A549 (cell line): ENCODE measurements around the gene PRSS23. TPM values are rescaled to one million over a fixed set of nuclear protein-coding genes. Genes with fewer than 3 reads are reported as not detected.

Experiments used
- ATAC-seq, 2 experiments: fragments of 200-7000 bp in 1 of 2; fragments of >200 bp in 1 of 2; cut with Nextera tagmentation in 1 of 2; cut with Tn5 transposase in 1 of 2; 3 replicates each; pipeline versions ENCODE4 v1.8.0 to v1.9.1; 2018 to 2020; ENCODE audit warnings: mild to moderate bottlenecking in 1 of 2, moderate library complexity in 1 of 2
- CTCF ChIA-PET: fragments of 300-600 bp; sonication (Branson Sonifier 250); formaldehyde crosslinking; extraction: SDS; loops from one replicate; lab custom pipeline; 2021; ENCODE audit warnings: antibody characterized with exemption, inconsistent platforms; lab: Yijun Ruan, JAX
- POLR2A ChIA-PET: fragments of 350-600 bp; formaldehyde crosslinking; extraction: SDS; loops from one replicate; lab custom pipeline; 2021; ENCODE audit warnings: antibody characterized with exemption, inconsistent platforms; lab: Yijun Ruan, JAX
- DNase-seq, 2 experiments: peaks; one replicate each; pipeline versions ENCODE4 v3.0.0 to v3.0.0-alpha.2; 2011 to 2016; ENCODE audit warnings: low read depth in 1 of 2, low spot score in 1 of 2
- FAIRE-seq: peaks from 2 replicates; lab custom pipeline; 2011; peaks lifted over from hg19 to GRCh38; lab: Jason Lieb, UNC
- H3K27ac ChIP-seq, 2 experiments: fragments of >200 bp; sonication (Bioruptor Twin); formaldehyde crosslinking; 3 replicates each; pipeline ENCODE4 v1.5.1; 2016 to 2017
- H3K4me1 ChIP-seq: fragments of >200 bp; sonication (Bioruptor Twin); formaldehyde crosslinking; 3 replicates; pipeline ENCODE4 v1.6.1; 2016
- H3K4me2 ChIP-seq: fragments of >200 bp; sonication (Bioruptor Twin); formaldehyde crosslinking; 3 replicates; pipeline ENCODE4 v1.6.1; 2016
- H3K4me3 ChIP-seq: fragments of >200 bp; sonication (Bioruptor Twin); formaldehyde crosslinking; 3 replicates; pipeline ENCODE4 v1.5.1; 2016
- H3K9me3 ChIP-seq: fragments of >200 bp; sonication (Bioruptor Twin); formaldehyde crosslinking; 3 replicates; pipeline ENCODE4 v1.6.1; 2016
- EP300 ChIP-seq, 2 experiments: fragments of >200 bp; sonication (Bioruptor Twin); formaldehyde crosslinking; IDR thresholded peaks; 2 replicates in 1 of 2; 3 replicates in 1 of 2; pipeline ENCODE4 v1.6.1; 2016 to 2017
- ESRRA ChIP-seq: fragments of 150-350 bp; IDR thresholded peaks from 2 replicates; pipeline ENCODE4 v1.6.1; 2014; ENCODE audit warnings: mild to moderate bottlenecking, low read length, borderline replicate concordance
- FOXS1 ChIP-seq: fragments of 250-450 bp; sonication (Bioruptor Pico); IDR thresholded peaks from 2 replicates; pipeline ENCODE4 v1.5.0; 2020; ENCODE audit warnings: mild to moderate bottlenecking, moderate library complexity
- HOXB13 ChIP-seq: fragments of 250-450 bp; sonication (Bioruptor Pico); IDR thresholded peaks from 2 replicates; pipeline ENCODE4 v1.5.0; 2020; ENCODE audit warnings: low read depth, mild to moderate bottlenecking, moderate library complexity
- KDM1A ChIP-seq: fragments of 200-600 bp; sonication (generic); IDR thresholded peaks from 2 replicates; pipeline ENCODE4 v1.6.1; 2016; ENCODE audit warnings: low read depth, mild to moderate bottlenecking
- KDM5A ChIP-seq: fragments of 200-600 bp; sonication (generic); IDR thresholded peaks from 2 replicates; pipeline ENCODE4 v1.6.1; 2016; ENCODE audit warnings: antibody characterized with exemption, mild to moderate bottlenecking
- MAFK ChIP-seq: fragments of 450-650 bp; IDR thresholded peaks from 2 replicates; pipeline ENCODE4 v1.6.1; 2014; ENCODE audit not compliant: partially characterized antibody
- MAZ ChIP-seq: fragments of 150-350 bp; IDR thresholded peaks from 2 replicates; pipeline ENCODE4 v1.6.1; 2014; ENCODE audit warnings: antibody characterized with exemption, low read depth, low read length, borderline replicate concordance
- NFE2L2 ChIP-seq: fragments of 150-350 bp; conservative IDR thresholded peaks from 2 replicates; pipeline ENCODE4 v1.6.1; 2014; ENCODE audit warnings: low read length
- NR3C1 ChIP-seq: fragments of >200 bp; sonication (Bioruptor Twin); formaldehyde crosslinking; IDR thresholded peaks from 3 replicates; pipeline ENCODE4 v1.6.1; 2017
- PBX3 ChIP-seq: IDR thresholded peaks from 2 replicates; pipeline ENCODE4 v1.6.1; 2012
- RAD21 ChIP-seq, 2 experiments: fragments of >200 bp in 1 of 2; sonication (Bioruptor Twin) in 1 of 2; formaldehyde crosslinking in 1 of 2; IDR thresholded peaks in 1 of 2; conservative IDR thresholded peaks in 1 of 2; 2 replicates in 1 of 2; 3 replicates in 1 of 2; pipeline ENCODE4 v1.6.1; 2012 to 2018; ENCODE audit warnings: inconsistent platforms in 1 of 2
- SREBF2 ChIP-seq: fragments of 450-650 bp; IDR thresholded peaks from 2 replicates; pipeline ENCODE4 v1.6.1; 2014; ENCODE audit warnings: mild to moderate bottlenecking, moderate library complexity
- TFCP2L1 ChIP-seq: fragments of 250-450 bp; sonication (Bioruptor Pico); IDR thresholded peaks from 2 replicates; pipeline ENCODE4 v1.5.0; 2021; ENCODE audit warnings: mild to moderate bottlenecking
- ZFP36 ChIP-seq: fragments of 450-650 bp; IDR thresholded peaks from 2 replicates; pipeline ENCODE4 v1.6.1; 2014; ENCODE audit warnings: borderline replicate concordance; ENCODE audit not compliant: partially characterized antibody
- WGBS: methylation state at CpG from one replicate; pipeline ENCODE4 v1.1.6; 2017; ENCODE audit errors: missing lambda C conversion rate; 5-methylcytosine and 5-hydroxymethylcytosine counted together
- polyA plus RNA-seq, 4 experiments: library from polyadenylated mRNA; depleted of rRNA in 3 of 4; stranded (reverse); fragments of >200 nt; fragmentation: RNase III in 1 of 4; extraction: RNeasy Plus Mini Kit Qiagen cat#74134 plus additional on column Dnase treatment in 1 of 4; gene quantifications; 2 replicates in 3 of 4; 3 replicates in 1 of 4; pipeline ENCODE4 v1.2.3, GENCODE V29; 2011 to 2017
- TF ChIP-seq, protein P1 (sequence below): fragments of >200 bp; sonication (Bioruptor Twin); formaldehyde crosslinking; IDR thresholded peaks from 2 replicates; pipeline ENCODE4 v1.6.1; 2016
- TF ChIP-seq, protein P2 (sequence below): IDR thresholded peaks from 2 replicates; pipeline ENCODE4 v1.6.1; 2012
- TF ChIP-seq, protein P3 (sequence below): fragments of 200-600 bp; sonication (generic); IDR thresholded peaks from 2 replicates; pipeline ENCODE4 v1.6.1; 2016; ENCODE audit warnings: antibody characterized with exemption, mild to moderate bottlenecking, moderate library complexity

Gene PRSS23
- polyA plus RNA-seq, 2 of the 4 experiments (the other 2 are of a cell fraction) = 217 to 240 TPM

DNA sequence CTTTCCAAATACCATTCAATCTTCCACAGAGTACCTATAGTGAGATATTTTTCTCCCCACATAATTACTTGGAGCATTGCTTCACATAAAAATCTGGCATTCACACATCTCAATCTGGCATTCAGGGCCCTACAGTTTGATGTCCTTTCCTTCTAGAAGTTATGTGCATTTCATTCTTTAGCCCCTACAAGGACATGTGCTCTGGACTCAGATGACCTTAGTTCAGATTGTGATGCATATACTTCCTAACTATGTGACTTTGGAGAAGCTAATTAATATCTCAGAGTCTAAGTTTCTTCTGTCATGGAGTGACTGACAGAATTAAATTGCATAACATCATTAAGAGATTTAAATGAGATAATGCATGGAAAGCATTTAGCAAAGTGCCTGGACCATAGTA, 25.9 kb upstream of the PRSS23 start:
- no peaks in the 10 kb centered on the region for H3K9me3 ChIP-seq
- no peak for FAIRE-seq
- CTCF ChIA-PET = interaction anchor here (1.2 to 1.5 kb wide), 2 partner anchors 13 to 25 kb away, joined by 3 to 5 read pairs; no protein-coding TSS in a partner anchor
- no peak overlapping the region for H3K4me3 ChIP-seq
- POLR2A ChIA-PET = no interaction called here
- H3K4me2 ChIP-seq = no peak overlapping the region
- no peak for ATAC-seq
- DNase-seq = no peak
- no peak overlapping the region for H3K27ac ChIP-seq
- TF ChIP-seq SREBF2 (no peak), KDM1A (no peak), ESRRA (no peak)
- TF ChIP-seq, all 56 proteins: peak for 0
- H3K4me1 ChIP-seq = no peaks in the 10 kb centered on the region

DNA sequence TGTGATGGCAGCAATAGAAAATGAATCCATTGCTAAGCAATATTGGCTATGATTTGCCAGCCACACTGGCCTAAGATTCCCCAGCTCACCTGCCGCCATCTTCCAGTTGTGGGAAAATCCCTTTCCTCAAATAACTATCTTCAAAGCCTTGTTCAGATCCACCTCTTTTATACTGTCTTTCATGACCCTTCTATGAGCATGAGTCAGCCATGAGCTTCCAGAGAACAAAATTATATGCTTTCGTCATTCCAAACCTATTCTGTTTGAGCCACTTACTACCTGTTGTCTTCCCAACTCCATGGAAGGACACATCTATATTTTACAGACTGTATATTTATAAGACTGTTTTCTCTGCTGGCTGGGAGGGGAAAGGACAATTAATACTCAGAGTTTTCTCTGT, 25.0 kb upstream of the PRSS23 start:
- H3K4me3 ChIP-seq = no peak overlapping the region
- WGBS = 91% methylated on average over 2 of the region's 2 CpGs
- no peaks in the 10 kb centered on the region for H3K4me1 ChIP-seq
- no peak overlapping the region for H3K4me2 ChIP-seq
- ChIA-PET CTCF (interaction anchor here (0.9 to 1.5 kb wide), 5 partner anchors 9 to 321 kb away, joined by 3 to 5 read pairs (median 4); no protein-coding TSS in a partner anchor), POLR2A (no interaction called here)
- FAIRE-seq (no peak), DNase-seq (no peak), ATAC-seq (no peak)
- H3K27ac ChIP-seq = peak overlapping the region in 1 of 2 experiments; percentile 8; a peak in 1 of 6 replicates
- H3K9me3 ChIP-seq = no peaks in the 10 kb centered on the region
- TF ChIP-seq ESRRA (no peak), MAZ (no peak), EP300 (IDR thresholded peaks at IDR 0.05) (no peak), SREBF2 (no peak), MAFK (no peak), RAD21 (conservative IDR thresholded peaks at IDR 0.05 in 1 of 2, IDR thresholded peaks at IDR 0.05 in 1 of 2) (no peak), TFCP2L1 (CRISPR knock-in tag) (no peak)

DNA sequence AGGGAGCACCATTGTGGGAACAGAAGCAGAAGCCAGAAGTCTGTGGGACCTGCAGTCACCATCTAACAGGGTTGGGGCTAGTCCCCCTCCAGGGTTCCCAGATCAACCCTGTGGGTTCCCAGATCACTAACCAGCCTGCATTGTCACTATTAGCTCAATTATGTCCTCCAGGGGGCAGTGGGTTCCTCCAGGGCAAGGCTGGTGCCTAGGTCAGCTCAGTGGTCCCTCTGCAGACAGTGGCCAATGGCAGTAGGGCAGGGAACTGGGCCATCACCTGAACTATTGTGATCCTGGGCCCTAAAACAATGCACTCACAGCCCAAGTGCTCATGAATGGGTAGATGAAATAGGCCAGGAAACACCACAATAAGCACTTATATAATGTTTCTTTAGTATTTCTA, 18.8 kb upstream of the PRSS23 start:
- H3K27ac ChIP-seq = peak overlapping the region in 1 of 2 experiments; percentile 51; a peak in 2 of 6 replicates
- DNase-seq (no peak), ATAC-seq (peak in 1 of 2 experiments; percentile 84; a peak in 3 of 6 replicates), FAIRE-seq (no peak)
- H3K4me2 ChIP-seq = no peak overlapping the region
- ChIA-PET POLR2A (no interaction called here), CTCF (interaction anchor here (1.2 to 2.1 kb wide), 3 partner anchors 15 to 173 kb away, joined by 3 to 7 read pairs (median 4); no protein-coding TSS in a partner anchor)
- H3K4me3 ChIP-seq = no peak overlapping the region
- TF ChIP-seq RAD21 (conservative IDR thresholded peaks at IDR 0.05 in 1 of 2, IDR thresholded peaks at IDR 0.05 in 1 of 2) (peak in 1 of 2 experiments; percentile 10; a peak in 1 of 5 replicates), ZFP36 (no peak)
- peaks cover 22% of the 10 kb centered on the region; the same call in 2 of the 3 replicates for H3K4me1 ChIP-seq
- no peaks in the 10 kb centered on the region for H3K9me3 ChIP-seq

DNA sequence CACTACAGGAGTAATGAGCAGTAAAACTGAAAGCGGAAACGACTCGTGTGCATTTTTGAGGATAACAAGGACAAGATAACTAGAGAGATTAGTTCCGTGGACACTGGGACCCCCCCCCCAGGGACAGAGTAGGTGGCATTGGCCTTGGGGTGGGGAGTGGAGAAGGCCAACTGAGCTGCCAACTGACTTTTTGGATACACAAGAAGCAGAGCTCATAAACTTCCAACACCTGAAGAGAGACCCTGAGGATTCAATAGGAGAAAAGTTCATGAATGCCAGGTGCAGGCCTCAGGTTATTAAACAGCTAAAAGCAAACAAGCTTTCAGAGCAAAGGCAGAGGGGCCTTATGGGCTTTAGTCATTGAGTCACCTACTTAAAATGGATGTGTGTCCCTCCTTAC, 17.6 kb upstream of the PRSS23 start:
- TF ChIP-seq, protein P1, sequence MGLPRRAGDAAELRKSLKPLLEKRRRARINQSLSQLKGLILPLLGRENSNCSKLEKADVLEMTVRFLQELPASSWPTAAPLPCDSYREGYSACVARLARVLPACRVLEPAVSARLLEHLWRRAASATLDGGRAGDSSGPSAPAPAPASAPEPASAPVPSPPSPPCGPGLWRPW = no peak
- no peak for TF ChIP-seq HOXB13 (CRISPR knock-in tag)
- TF ChIP-seq, protein P2, sequence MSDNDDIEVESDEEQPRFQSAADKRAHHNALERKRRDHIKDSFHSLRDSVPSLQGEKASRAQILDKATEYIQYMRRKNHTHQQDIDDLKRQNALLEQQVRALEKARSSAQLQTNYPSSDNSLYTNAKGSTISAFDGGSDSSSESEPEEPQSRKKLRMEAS = no peak
- TF ChIP-seq KDM1A = no peak
- no peak for TF ChIP-seq TFCP2L1 (CRISPR knock-in tag)
- TF ChIP-seq NR3C1 = no peak
- TF ChIP-seq FOXS1 = no peak
- no peak for TF ChIP-seq KDM5A
- no peak for TF ChIP-seq NFE2L2
- TF ChIP-seq ESRRA = no peak
- TF ChIP-seq PBX3 = no peak
- TF ChIP-seq, protein P3, sequence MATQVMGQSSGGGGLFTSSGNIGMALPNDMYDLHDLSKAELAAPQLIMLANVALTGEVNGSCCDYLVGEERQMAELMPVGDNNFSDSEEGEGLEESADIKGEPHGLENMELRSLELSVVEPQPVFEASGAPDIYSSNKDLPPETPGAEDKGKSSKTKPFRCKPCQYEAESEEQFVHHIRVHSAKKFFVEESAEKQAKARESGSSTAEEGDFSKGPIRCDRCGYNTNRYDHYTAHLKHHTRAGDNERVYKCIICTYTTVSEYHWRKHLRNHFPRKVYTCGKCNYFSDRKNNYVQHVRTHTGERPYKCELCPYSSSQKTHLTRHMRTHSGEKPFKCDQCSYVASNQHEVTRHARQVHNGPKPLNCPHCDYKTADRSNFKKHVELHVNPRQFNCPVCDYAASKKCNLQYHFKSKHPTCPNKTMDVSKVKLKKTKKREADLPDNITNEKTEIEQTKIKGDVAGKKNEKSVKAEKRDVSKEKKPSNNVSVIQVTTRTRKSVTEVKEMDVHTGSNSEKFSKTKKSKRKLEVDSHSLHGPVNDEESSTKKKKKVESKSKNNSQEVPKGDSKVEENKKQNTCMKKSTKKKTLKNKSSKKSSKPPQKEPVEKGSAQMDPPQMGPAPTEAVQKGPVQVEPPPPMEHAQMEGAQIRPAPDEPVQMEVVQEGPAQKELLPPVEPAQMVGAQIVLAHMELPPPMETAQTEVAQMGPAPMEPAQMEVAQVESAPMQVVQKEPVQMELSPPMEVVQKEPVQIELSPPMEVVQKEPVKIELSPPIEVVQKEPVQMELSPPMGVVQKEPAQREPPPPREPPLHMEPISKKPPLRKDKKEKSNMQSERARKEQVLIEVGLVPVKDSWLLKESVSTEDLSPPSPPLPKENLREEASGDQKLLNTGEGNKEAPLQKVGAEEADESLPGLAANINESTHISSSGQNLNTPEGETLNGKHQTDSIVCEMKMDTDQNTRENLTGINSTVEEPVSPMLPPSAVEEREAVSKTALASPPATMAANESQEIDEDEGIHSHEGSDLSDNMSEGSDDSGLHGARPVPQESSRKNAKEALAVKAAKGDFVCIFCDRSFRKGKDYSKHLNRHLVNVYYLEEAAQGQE = no peak
- TF ChIP-seq, all 56 proteins: peak for 0
- H3K4me2 ChIP-seq = no peak overlapping the region
- H3K27ac ChIP-seq = peak overlapping the region in 1 of 2 experiments; percentile 31; a peak in 4 of 6 replicates
- peaks cover 22% of the 10 kb centered on the region; the same call in 2 of the 3 replicates for H3K4me1 ChIP-seq
- CTCF ChIA-PET = interaction anchor here (1.0 kb wide), 1 partner anchor 211 kb away, joined by 3 read pairs; no protein-coding TSS in a partner anchor
- no peaks in the 10 kb centered on the region for H3K9me3 ChIP-seq
- no peak for ATAC-seq
- POLR2A ChIA-PET = no interaction called here
- no peak for FAIRE-seq
- DNase-seq = no peak
- WGBS = 87% methylated on average over 4 of the region's 4 CpGs
- H3K4me3 ChIP-seq = no peak overlapping the region
